PFSK-1 (cell line): ENCODE data around the gene PPM1D.

Experiments used
- FOXP2 ChIP-seq: optimal IDR thresholded peaks from 2 replicates; pipeline ENCODE3; 2011; ENCODE audit warnings: borderline replicate concordance, control low read depth, inconsistent platforms; ENCODE audit not compliant: insufficient read depth; ENCODE audit errors: extremely low read length, extremely low read depth
- POLR2AphosphoS5 ChIP-seq: IDR thresholded peaks from 2 replicates; pipeline ENCODE4 v1.6.1; 2012; ENCODE audit warnings: low read depth, mild to moderate bottlenecking, control low read depth, low read length, moderate library complexity
- SIN3A ChIP-seq: IDR thresholded peaks from 2 replicates; pipeline ENCODE4 v1.6.1; 2012; ENCODE audit warnings: mild to moderate bottlenecking, low read length, moderate library complexity, borderline replicate concordance; ENCODE audit not compliant: insufficient read depth
- TAF1 ChIP-seq: IDR thresholded peaks from 2 replicates; pipeline ENCODE4 v1.6.1; 2012; ENCODE audit warnings: low read length, control low read depth, borderline replicate concordance; ENCODE audit not compliant: insufficient read depth
- TF ChIP-seq, protein P1 (sequence below), 2 experiments: IDR thresholded peaks; 2 replicates each; pipeline versions ENCODE4 v1.6.1 to v1.8.0; 2011 to 2012; ENCODE audit warnings: low read depth in 2 of 2, low read length in 2 of 2, control low read depth in 1 of 2, inconsistent platforms in 1 of 2, mild to moderate bottlenecking in 1 of 2, moderate library complexity in 1 of 2; ENCODE audit not compliant: insufficient read depth in 1 of 2

The PPM1D gene

DNA sequence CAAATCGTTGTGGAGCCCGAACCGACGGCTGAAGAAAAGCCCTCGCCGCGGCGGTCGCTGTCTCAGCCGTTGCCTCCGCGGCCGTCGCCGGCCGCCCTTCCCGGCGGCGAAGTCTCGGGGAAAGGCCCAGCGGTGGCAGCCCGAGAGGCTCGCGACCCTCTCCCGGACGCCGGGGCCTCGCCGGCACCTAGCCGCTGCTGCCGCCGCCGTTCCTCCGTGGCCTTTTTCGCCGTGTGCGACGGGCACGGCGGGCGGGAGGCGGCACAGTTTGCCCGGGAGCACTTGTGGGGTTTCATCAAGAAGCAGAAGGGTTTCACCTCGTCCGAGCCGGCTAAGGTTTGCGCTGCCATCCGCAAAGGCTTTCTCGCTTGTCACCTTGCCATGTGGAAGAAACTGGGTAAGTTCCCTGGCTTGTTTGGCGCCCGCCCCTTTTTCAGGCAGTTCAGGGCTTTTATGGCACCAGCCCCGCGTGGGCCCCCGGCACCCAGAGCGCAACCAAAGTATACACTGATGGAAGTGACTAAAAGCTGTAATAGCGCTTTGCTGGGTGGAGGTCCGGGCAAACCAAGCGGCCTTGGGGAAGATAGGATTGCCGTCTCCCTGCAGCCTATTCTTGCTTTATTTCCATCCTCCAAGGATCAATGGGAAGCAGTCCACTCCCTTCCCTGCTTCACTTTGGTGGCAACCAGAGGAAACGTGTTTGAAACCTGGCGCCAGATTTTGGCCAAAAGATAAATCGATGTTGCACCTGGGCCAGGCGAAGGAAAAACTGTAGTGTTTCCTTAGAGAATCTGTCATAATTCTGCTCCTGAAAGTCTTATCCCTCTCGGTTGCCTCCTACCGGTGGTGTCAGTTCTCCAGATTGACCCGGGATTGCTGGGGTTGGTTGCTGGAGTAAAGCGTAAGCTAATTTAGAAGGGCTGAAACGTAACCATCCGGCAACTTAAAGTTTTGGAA is 775 bp downstream of the PPM1D start:
- TF ChIP-seq POLR2AphosphoS5 = no peak
- peak; percentile 89; the same call in 1 of the 2 replicates for TF ChIP-seq SIN3A
- TF ChIP-seq, protein P1, sequence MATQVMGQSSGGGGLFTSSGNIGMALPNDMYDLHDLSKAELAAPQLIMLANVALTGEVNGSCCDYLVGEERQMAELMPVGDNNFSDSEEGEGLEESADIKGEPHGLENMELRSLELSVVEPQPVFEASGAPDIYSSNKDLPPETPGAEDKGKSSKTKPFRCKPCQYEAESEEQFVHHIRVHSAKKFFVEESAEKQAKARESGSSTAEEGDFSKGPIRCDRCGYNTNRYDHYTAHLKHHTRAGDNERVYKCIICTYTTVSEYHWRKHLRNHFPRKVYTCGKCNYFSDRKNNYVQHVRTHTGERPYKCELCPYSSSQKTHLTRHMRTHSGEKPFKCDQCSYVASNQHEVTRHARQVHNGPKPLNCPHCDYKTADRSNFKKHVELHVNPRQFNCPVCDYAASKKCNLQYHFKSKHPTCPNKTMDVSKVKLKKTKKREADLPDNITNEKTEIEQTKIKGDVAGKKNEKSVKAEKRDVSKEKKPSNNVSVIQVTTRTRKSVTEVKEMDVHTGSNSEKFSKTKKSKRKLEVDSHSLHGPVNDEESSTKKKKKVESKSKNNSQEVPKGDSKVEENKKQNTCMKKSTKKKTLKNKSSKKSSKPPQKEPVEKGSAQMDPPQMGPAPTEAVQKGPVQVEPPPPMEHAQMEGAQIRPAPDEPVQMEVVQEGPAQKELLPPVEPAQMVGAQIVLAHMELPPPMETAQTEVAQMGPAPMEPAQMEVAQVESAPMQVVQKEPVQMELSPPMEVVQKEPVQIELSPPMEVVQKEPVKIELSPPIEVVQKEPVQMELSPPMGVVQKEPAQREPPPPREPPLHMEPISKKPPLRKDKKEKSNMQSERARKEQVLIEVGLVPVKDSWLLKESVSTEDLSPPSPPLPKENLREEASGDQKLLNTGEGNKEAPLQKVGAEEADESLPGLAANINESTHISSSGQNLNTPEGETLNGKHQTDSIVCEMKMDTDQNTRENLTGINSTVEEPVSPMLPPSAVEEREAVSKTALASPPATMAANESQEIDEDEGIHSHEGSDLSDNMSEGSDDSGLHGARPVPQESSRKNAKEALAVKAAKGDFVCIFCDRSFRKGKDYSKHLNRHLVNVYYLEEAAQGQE (IDR thresholded peaks at IDR 0.05; ENCODE audit: insufficient read depth in 1 of 2, low read depth in 2 of 2, low read length in 2 of 2) = no peak; a peak in 1 of 4 replicates
- TF ChIP-seq TAF1 = 0 out of 2 replicates have a peak, but pooled peaks have one; percentile 39
- no peak for TF ChIP-seq FOXP2

DNA sequence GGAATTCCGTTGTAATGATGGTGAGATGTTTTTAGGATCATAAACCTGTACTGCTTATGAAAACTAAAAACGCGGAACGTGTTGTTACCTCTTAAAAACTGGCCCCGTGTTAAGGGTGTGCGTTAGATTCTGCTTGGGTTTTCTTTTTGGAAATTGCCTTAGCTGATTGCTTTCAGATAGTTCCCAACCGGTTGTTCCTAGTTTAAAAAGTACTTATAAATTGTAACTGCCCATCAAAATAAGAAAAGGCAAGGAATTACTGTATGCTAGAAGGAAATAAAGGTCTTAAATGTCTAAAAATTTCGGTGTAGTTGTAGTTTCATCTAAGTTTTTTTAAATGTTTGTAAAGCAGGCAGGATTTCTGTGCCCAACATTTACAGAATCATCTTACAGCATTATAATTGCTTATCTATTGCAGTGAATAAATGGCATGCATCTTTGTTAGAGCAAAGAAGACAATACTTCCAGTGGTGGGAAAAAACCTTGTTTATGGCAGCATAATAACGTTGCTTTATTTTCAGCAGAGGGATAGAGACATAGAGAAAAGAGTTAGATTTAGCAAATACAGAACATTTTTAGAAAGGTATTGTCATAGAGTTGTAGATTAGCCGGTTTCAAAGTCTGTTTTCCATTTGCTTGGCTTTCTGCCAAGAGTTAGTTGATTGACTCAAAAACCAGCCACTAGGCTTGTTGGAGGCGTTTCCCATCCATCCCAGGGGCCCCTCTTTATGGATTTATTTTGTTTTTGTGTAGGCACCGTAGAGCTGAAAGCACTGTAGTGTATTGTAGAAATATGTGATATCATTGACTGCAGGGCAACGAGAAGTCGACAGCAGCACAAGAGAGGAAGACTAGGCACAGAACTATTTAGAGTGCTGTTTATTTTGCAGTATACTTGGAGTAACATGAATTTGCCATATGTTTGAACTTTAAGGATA is 1.7 kb downstream of the PPM1D start:
- TF ChIP-seq TAF1 (no peak), SIN3A (no peak), POLR2AphosphoS5 (no peak), FOXP2 (no peak)
- TF ChIP-seq, protein P1 (IDR thresholded peaks at IDR 0.05; ENCODE audit: insufficient read depth in 1 of 2, low read depth in 2 of 2, low read length in 2 of 2) = no peak

DNA sequence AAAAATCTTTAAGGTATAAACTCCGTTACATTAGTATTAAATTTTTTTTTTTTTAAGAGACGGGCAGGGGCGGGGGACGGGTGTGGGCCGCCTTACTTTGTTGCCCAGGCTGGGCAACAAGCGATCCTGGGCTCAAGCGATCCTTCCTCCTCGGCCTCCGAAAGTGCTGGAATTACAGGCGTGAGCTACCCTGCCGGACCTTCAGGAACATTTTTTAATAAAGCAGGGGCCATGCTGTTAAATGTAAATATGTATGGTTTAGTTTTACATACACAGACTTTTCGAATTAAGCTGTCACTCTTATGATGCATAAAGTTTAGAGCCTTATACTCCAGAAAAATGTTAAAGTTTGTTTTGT is 2.4 kb downstream of the PPM1D start:
- no peak for TF ChIP-seq FOXP2
- TF ChIP-seq SIN3A = no peak
- no peak for TF ChIP-seq TAF1
- no peak for TF ChIP-seq POLR2AphosphoS5
- TF ChIP-seq, protein P1 (IDR thresholded peaks at IDR 0.05; ENCODE audit: insufficient read depth in 1 of 2, low read depth in 2 of 2, low read length in 2 of 2) = no peak

DNA sequence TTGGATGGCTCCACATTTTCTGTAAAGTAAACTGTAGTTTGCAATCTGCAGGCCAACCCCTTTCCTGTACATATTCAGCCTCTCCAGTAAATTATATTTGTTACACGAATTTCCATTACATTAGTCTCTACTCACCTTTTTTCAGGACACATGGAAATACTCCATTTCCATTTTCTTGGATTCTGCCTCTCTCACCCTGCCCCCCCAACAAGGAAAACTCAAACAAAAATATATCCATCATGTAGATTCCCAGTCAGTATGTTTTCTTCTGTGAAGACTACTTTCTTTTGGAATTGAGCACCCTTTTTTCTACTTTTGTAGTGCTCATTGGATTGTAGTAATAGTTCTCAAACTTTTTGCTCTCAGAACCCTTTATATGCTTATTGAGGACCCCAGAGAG is 2.9 kb downstream of the PPM1D start:
- TF ChIP-seq, protein P1 (IDR thresholded peaks at IDR 0.05; ENCODE audit: insufficient read depth in 1 of 2, low read depth in 2 of 2, low read length in 2 of 2) = no peak
- TF ChIP-seq TAF1 = no peak
- TF ChIP-seq FOXP2 = no peak
- TF ChIP-seq POLR2AphosphoS5 = no peak
- no peak for TF ChIP-seq SIN3A
